Fibroblast of villous mesenchyme (primary cell): Measurements from ENCODE around the gene SCUBE2. TPM values are rescaled to one million over a fixed set of nuclear protein-coding genes. Genes with fewer than 3 reads are reported as not detected.

Experiments
- DNase-seq: peaks from one replicate; pipeline ENCODE4 v3.0.0-alpha.2; 2010; ENCODE audit warnings: low read depth
- H3K4me3 ChIP-seq: 2 replicates; pipeline ENCODE4 v1.5.1; 2011; ENCODE audit warnings: low read depth, mild to moderate bottlenecking, low read length
- total RNA-seq: library from RNA; depleted of rRNA; stranded (reverse); fragments of >200 nt; gene quantifications from 2 replicates; pipeline ENCODE4 v1.2.3, GENCODE V29; 2012
- TF ChIP-seq, protein P1 (sequence below): IDR thresholded peaks from 2 replicates; pipeline ENCODE4 v1.5.1; 2012; ENCODE audit warnings: low read depth, mild to moderate bottlenecking, low read length; ENCODE audit not compliant: insufficient read depth

The SCUBE2 gene
- total RNA-seq, 1 donor, result 1.3 TPM

DNA sequence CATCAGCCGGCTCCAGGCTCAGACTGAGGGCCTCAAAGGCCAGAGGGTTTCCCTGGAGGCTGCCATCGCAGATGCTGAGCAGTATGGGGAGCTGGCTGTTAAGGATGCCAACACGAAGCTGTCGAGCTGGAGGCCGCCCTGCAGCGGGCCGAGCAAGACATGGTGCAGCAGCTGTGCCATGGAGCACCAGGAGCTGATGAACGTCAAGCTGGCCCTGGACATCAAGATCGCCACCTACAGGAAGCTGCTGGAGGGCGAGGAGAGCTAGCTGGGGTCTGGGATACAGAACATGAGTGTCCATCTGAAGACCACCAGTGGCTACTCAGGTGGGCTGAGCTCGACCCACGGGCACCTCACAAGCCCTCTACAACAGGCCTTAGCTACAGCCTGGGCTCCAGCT is 4.0 kb upstream of the SCUBE2 start:
- no peak for DNase-seq
- TF ChIP-seq, protein P1, sequence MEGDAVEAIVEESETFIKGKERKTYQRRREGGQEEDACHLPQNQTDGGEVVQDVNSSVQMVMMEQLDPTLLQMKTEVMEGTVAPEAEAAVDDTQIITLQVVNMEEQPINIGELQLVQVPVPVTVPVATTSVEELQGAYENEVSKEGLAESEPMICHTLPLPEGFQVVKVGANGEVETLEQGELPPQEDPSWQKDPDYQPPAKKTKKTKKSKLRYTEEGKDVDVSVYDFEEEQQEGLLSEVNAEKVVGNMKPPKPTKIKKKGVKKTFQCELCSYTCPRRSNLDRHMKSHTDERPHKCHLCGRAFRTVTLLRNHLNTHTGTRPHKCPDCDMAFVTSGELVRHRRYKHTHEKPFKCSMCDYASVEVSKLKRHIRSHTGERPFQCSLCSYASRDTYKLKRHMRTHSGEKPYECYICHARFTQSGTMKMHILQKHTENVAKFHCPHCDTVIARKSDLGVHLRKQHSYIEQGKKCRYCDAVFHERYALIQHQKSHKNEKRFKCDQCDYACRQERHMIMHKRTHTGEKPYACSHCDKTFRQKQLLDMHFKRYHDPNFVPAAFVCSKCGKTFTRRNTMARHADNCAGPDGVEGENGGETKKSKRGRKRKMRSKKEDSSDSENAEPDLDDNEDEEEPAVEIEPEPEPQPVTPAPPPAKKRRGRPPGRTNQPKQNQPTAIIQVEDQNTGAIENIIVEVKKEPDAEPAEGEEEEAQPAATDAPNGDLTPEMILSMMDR, result peak; percentile 36
- H3K4me3 ChIP-seq, result no peak overlapping the region

GRCh38 chr11:9094420-9094819 is 3.0 kb upstream of the SCUBE2 start:
- TF ChIP-seq, protein P1, result no peak
- DNase-seq, result no peak
- no peak overlapping the region for H3K4me3 ChIP-seq

GRCh38 chr11:9092853-9093778 is 1.7 kb upstream of the SCUBE2 start:
- H3K4me3 ChIP-seq, result no peak overlapping the region
- DNase-seq, result no peak
- TF ChIP-seq, protein P1, result peak; percentile 25

DNA sequence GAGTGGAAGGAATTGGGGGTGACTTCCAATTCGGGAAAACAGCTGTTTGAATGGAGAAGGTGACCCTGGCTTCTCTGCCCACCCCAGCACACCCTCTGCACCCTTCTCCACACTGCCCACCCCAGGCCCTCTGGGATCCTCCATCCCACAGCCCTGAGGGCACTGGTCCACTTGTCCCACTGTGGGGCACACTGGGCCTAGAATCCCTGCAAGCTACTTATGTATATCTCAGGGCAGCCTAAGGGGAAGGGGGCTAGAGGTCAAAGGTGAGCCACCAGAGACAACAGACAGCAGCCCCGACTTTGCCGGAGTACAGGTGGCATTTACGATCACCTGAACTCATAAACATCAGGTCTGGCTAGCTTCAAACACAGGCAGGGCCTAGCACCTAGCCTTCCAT is 673 bp upstream of the SCUBE2 start:
- TF ChIP-seq, protein P1, result no peak
- no peak for DNase-seq
- H3K4me3 ChIP-seq, result peak overlapping the region; percentile 19

GRCh38 chr11:9090488-9091043 is 833 bp downstream of the SCUBE2 start:
- H3K4me3 ChIP-seq, result peak overlapping the region; percentile 48
- TF ChIP-seq, protein P1, result no peak
- DNase-seq, result no peak

DNA sequence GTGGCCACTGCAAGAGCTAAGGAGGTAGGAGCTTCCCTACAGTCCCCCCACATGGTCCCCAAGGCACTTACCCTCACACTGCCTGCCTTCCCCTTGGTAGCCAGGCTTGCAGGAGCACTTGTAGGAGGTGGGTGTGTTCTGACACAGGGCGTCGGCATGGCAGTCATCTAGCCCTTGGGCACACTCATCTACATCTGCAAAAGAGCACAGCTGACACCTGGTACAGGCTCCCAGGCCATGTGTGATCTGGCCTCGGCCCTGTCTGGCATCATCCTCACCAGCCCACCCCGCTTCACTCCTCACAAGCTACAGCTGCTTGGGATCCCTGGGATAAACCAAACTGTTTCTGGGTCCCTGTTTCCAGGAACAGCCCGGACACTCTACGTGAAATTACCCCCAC is 1.8 kb downstream of the SCUBE2 start:
- no peak overlapping the region for H3K4me3 ChIP-seq
- DNase-seq, result no peak
- TF ChIP-seq, protein P1, result no peak
